Measurements from ENCODE around the gene SRPX2. TPM values are rescaled to one million over a fixed set of nuclear protein-coding genes. Genes with fewer than 3 reads are reported as not detected.
A peak's percentile ranks its signal among the peaks of the same experiment; 100 is the strongest.
"Not testable (repeated sequence)": the region's sequence is repeated elsewhere in the genome, so short reads cannot be mapped to it uniquely, and the experiment has no call there.

SRPX2 gene
- polyA plus RNA-seq, 4 donors: 0.54 to 5.5 (median 5.0) TPM; not detected in 1

GRCh38 chrX:100721328-100721727, 77.3 kb downstream of the SRPX2 start:
- FAIRE-seq (no peak), DNase-seq (peak in 1 of 2 donors; percentile 27)
- no peak overlapping the region for H3K27ac ChIP-seq (ENCODE audit: low read depth in 1 of 3, low read length in 2 of 3)
- H3K36me3 ChIP-seq (ENCODE audit: control insufficient read depth in 3 of 3, insufficient read depth in 2 of 3, low read depth in 1 of 3, low read length in 3 of 3): no peaks in the 10 kb centered on the region
- H3K9me3 ChIP-seq (ENCODE audit: control insufficient read depth in 2 of 2, insufficient read depth in 1 of 2, low read depth in 1 of 2, low read length in 1 of 2): no peaks in the 10 kb centered on the region
- H3K27me3 ChIP-seq (ENCODE audit: control insufficient read depth in 3 of 3, insufficient read depth in 3 of 3, low read length in 3 of 3): no peaks in the 10 kb centered on the region
- H3K4me3 ChIP-seq (ENCODE audit: low read depth in 1 of 3, low read length in 3 of 3): no peak overlapping the region
- H3K4me1 ChIP-seq (ENCODE audit: control insufficient read depth in 3 of 3, insufficient read depth in 2 of 3, low read depth in 1 of 3, low read length in 2 of 3): no peaks in the 10 kb centered on the region

GRCh38 chrX:100724006-100724405, 80.0 kb downstream of the SRPX2 start:
- DNase-seq, FAIRE-seq: not testable (repeated sequence)
- 94% methylated on average over 25 of the region's 30 CpGs; no CpG with 5 or more reads in 2 of the 3 donors for WGBS, 3 donors

More at GRCh38 chrX:100724006-100724405, 80.0 kb downstream of the SRPX2 start:
- H3K36me3 ChIP-seq (ENCODE audit: control insufficient read depth in 3 of 3, insufficient read depth in 2 of 3, low read depth in 1 of 3, low read length in 3 of 3); H3K27me3 ChIP-seq (ENCODE audit: control insufficient read depth in 3 of 3, insufficient read depth in 3 of 3, low read length in 3 of 3); H3K9me3 ChIP-seq (ENCODE audit: control insufficient read depth in 2 of 2, insufficient read depth in 1 of 2, low read depth in 1 of 2, low read length in 1 of 2); H3K27ac ChIP-seq (ENCODE audit: low read depth in 1 of 3, low read length in 2 of 3); H3K4me3 ChIP-seq (ENCODE audit: low read depth in 1 of 3, low read length in 3 of 3); H3K4me1 ChIP-seq (ENCODE audit: control insufficient read depth in 3 of 3, insufficient read depth in 2 of 3, low read depth in 1 of 3, low read length in 2 of 3): not testable (repeated sequence)

Other genes starting within 250 kb of the SRPX2 start
- under 1 TPM in 2 of 4 donors, not detected in 2; 0.59 to 0.64 TPM for gene PCDH19, start 233.9 kb upstream of the SRPX2 start, polyA plus RNA-seq
- under 1 TPM in 2 of 4 donors, not detected in 2; 0.21 to 0.62 TPM for gene TNMD, start 59.3 kb upstream of the SRPX2 start, polyA plus RNA-seq
- 100 to 1,000 TPM in 1 of 4 donors, 10 to 100 TPM in 1, 1 to 10 TPM in 2; 8.1 to 139 (median 18.1) TPM for gene TSPAN6, start 7.4 kb upstream of the SRPX2 start, polyA plus RNA-seq
- gene SYTL4, start 87.9 kb downstream of the SRPX2 start, polyA plus RNA-seq: 1 to 10 TPM; 3.8 to 8.4 (median 5.4) TPM
- gene CSTF2, start 176.2 kb downstream of the SRPX2 start, polyA plus RNA-seq: 10 to 100 TPM in 2 of 4 donors, 1 to 10 TPM in 2; 4.6 to 18.5 (median 10.2) TPM
- 1 to 10 TPM in 1 of 4 donors, not detected in 3; 6.4 TPM for gene NOX1, start 230.2 kb downstream of the SRPX2 start, polyA plus RNA-seq